Tibial nerve (tissue), 4 donors: ENCODE results near the gene RSPO1. TPM values are rescaled to one million over a fixed set of nuclear protein-coding genes. Genes with fewer than 3 reads are reported as not detected.

Experiments
- DNase-seq, 2 donors: peaks; one replicate each; pipeline ENCODE4 v3.0.0-alpha.2; 2019; ENCODE audit warnings: low spot score in 2 of 2
- H3K27ac ChIP-seq, 4 donors: fragments of 200-600 bp; sonication (generic) in 3 of 4; one replicate each; pipeline ENCODE4 v1.5.1; 2017 to 2019; ENCODE audit warnings: mild to moderate bottlenecking in 1 of 4
- H3K27me3 ChIP-seq, 2 donors: fragments of 200-600 bp; sonication (generic) in 1 of 2; one replicate each; pipeline versions ENCODE4 v1.5.1 to v1.6.0; 2017 to 2019
- H3K36me3 ChIP-seq, 3 donors: fragments of 200-600 bp; sonication (generic); one replicate each; pipeline ENCODE4 v1.5.1; 2018 to 2019
- H3K4me1 ChIP-seq, 4 donors: fragments of 200-600 bp; sonication (generic) in 3 of 4; one replicate each; pipeline ENCODE4 v1.5.1; 2017 to 2019
- H3K4me3 ChIP-seq, 4 donors: fragments of 200-600 bp; sonication (generic) in 3 of 4; one replicate each; pipeline ENCODE4 v1.5.1; 2017 to 2019; ENCODE audit warnings: mild to moderate bottlenecking in 1 of 4, moderate library complexity in 1 of 4
- H3K9me3 ChIP-seq, 4 donors: fragments of 200-600 bp; sonication (generic) in 3 of 4; one replicate each; pipeline ENCODE4 v1.5.1; 2017 to 2019
- EP300 ChIP-seq, 2 donors: sonication (generic); formaldehyde crosslinking; IDR thresholded peaks; one replicate each; pipeline ENCODE4 v1.6.1; 2017; ENCODE audit warnings: antibody characterized with exemption in 2 of 2, mild to moderate bottlenecking in 1 of 2
- POLR2A ChIP-seq, 2 donors: fragments of 450-650 bp; IDR thresholded peaks; one replicate each; pipeline ENCODE4 v1.6.1; 2017; ENCODE audit warnings: antibody characterized with exemption in 2 of 2, mild to moderate bottlenecking in 2 of 2, moderate library complexity in 2 of 2
- WGBS, 2 donors: methylation state at CpG; one replicate each; pipeline ENCODE4 v1.1.5; 2018; 5-methylcytosine and 5-hydroxymethylcytosine counted together
- total RNA-seq, 4 donors: library from RNA; depleted of rRNA; stranded (reverse); fragments of >200 nt; gene quantifications; one replicate each; pipeline ENCODE4 v1.1.0, GENCODE V29; 2016
- TF ChIP-seq, protein P1 (sequence below), 5 experiments: fragments of 200-600 bp in 3 of 5; fragments of 450-650 bp in 2 of 5; sonication (generic) in 3 of 5; IDR thresholded peaks; one replicate each; pipeline ENCODE4 v1.5.1; 2016 to 2019; ENCODE audit warnings: antibody characterized with exemption in 5 of 5, mild to moderate bottlenecking in 3 of 5, moderate library complexity in 2 of 5

RSPO1 gene
- total RNA-seq, 4 donors from 2014 or later: 0.20 to 0.21 TPM; not detected in 2

DNA sequence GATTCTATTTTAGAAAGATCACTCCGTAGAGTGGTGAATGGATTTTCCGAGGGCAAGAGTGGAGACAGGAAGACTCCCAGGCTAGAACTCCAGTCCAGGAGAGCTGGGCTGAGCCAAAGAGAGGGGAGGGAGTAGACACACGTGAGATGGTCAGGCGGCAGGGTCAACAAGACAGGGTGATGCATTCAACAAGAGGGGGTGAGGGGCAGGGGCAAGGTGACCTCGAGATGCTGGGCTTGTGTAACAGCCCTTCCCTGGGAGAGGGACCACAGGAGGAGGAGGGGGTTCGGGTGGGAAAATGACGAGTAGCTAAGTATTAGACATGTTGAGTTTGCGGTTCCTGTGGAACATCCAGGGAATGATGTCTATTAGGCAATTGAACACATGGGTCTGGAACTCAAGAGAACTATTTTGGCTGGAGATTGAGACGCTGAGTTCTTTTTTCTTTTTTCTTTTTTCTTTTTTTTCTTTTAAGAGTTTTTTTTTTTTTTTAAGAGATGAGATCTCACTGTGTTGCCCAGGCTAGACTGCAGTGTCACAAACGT lies 13.3 kb downstream of the RSPO1 start:
- DNase-seq: no peak
- no peak overlapping the region for H3K27ac ChIP-seq
- no peaks in the 10 kb centered on the region for H3K36me3 ChIP-seq
- no peaks in the 10 kb centered on the region for H3K4me1 ChIP-seq
- H3K4me3 ChIP-seq: no peak overlapping the region
- TF ChIP-seq POLR2A (IDR thresholded peaks at IDR 0.05): no peak
- TF ChIP-seq EP300 (IDR thresholded peaks at IDR 0.05): no peak
- TF ChIP-seq, protein P1, sequence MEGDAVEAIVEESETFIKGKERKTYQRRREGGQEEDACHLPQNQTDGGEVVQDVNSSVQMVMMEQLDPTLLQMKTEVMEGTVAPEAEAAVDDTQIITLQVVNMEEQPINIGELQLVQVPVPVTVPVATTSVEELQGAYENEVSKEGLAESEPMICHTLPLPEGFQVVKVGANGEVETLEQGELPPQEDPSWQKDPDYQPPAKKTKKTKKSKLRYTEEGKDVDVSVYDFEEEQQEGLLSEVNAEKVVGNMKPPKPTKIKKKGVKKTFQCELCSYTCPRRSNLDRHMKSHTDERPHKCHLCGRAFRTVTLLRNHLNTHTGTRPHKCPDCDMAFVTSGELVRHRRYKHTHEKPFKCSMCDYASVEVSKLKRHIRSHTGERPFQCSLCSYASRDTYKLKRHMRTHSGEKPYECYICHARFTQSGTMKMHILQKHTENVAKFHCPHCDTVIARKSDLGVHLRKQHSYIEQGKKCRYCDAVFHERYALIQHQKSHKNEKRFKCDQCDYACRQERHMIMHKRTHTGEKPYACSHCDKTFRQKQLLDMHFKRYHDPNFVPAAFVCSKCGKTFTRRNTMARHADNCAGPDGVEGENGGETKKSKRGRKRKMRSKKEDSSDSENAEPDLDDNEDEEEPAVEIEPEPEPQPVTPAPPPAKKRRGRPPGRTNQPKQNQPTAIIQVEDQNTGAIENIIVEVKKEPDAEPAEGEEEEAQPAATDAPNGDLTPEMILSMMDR (IDR thresholded peaks at IDR 0.05): no peak
- no peaks in the 10 kb centered on the region for H3K9me3 ChIP-seq
- H3K27me3 ChIP-seq: peaks cover 0 to 66% of the 10 kb centered on the region in 2 donors
- WGBS, 2 donors: 59 to 60% methylated on average over 10 of the region's 10 CpGs

DNA sequence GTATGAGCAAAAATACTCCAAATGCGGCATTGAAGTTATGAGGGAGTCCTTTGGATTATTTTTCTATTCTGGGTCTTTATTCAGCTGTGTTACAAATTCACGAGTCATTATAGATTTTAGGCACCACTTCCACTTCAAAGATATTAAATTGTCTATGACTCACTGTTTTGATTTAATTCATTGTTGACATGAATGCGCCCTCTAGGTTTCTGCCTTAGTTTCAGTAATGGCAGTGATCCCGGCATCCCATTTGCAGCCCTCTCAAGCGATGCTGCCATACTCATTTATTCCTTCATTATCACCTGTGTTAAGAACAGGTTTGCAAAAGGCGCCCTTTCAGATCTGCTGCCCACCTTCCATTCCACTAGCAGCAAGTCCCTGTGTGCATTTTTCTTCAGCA lies 14.0 kb downstream of the RSPO1 start:
- Histone ChIP-seq H3K4me3 (no peak overlapping the region), H3K4me1 (no peaks in the 10 kb centered on the region), H3K36me3 (no peaks in the 10 kb centered on the region), H3K9me3 (no peaks in the 10 kb centered on the region), H3K27ac (no peak overlapping the region), H3K27me3 (peaks cover 0 to 66% of the 10 kb centered on the region in 2 donors)
- no peak for DNase-seq
- WGBS, 2 donors: 81 to 83% methylated on average over 6 of the region's 6 CpGs
- TF ChIP-seq POLR2A (IDR thresholded peaks at IDR 0.05) (no peak), EP300 (IDR thresholded peaks at IDR 0.05) (no peak)
- TF ChIP-seq, protein P1 (IDR thresholded peaks at IDR 0.05): no peak

DNA sequence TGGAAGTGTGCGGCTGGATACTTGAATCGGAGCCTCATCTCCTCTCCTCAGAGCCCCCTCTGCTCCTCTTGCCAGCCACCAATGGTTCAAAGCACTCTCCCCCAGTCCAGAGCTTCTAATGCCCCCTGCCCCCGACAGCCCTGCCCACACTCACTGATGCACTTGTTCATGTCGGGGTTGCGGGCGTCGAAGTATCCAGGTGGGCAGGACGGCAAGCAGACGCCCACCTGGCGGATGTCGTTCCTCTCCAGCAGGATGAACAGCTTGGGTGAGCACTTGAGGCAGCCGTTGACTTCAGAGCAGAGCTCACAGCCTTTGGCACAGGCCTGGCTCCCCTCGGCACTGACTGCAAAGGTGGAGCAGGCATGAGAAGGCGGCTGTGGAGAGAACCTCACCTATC lies 18.4 kb downstream of the RSPO1 start:
- H3K4me1 ChIP-seq: no peaks in the 10 kb centered on the region
- peaks cover 0 to 54% of the 10 kb centered on the region in 2 donors for H3K27me3 ChIP-seq
- no peaks in the 10 kb centered on the region for H3K36me3 ChIP-seq
- no peak overlapping the region for H3K4me3 ChIP-seq
- 69 to 80% methylated on average over 10 to 14 of the region's 14 CpGs for whole genome bisulfite sequencing, 2 donors
- no peak for DNase-seq
- H3K27ac ChIP-seq: no peak overlapping the region
- TF ChIP-seq, protein P1 (IDR thresholded peaks at IDR 0.05): no peak
- TF ChIP-seq POLR2A (IDR thresholded peaks at IDR 0.05) (no peak), EP300 (IDR thresholded peaks at IDR 0.05) (no peak)
- H3K9me3 ChIP-seq: no peaks in the 10 kb centered on the region

DNA sequence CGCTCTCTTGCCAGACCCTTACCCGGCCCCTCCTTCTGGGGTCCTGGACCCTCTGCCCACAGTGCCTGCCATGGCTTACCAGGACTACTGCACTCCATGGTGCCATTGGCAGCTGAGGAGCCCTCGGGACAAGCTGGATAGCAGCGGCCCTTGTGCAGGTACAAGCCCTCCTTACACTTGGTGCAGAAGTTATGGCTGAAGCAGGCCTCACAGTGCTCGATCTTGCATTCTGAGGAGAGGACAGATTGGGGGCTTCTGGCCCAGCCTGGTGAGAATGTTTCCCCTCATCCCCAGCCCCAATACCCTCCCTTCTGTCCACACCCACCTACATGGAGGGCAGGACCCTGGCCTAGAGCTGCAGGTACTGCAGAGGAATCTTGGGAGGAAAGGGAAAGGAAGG lies 20.6 kb downstream of the RSPO1 start:
- TF ChIP-seq, protein P1 (IDR thresholded peaks at IDR 0.05): no peak
- TF ChIP-seq EP300 (IDR thresholded peaks at IDR 0.05): no peak
- TF ChIP-seq POLR2A (IDR thresholded peaks at IDR 0.05): no peak
- Histone ChIP-seq H3K36me3 (no peaks in the 10 kb centered on the region), H3K4me3 (no peak overlapping the region), H3K4me1 (no peaks in the 10 kb centered on the region), H3K27me3 (peaks cover 0 to 38% of the 10 kb centered on the region in 2 donors), H3K27ac (no peak overlapping the region), H3K9me3 (no peaks in the 10 kb centered on the region)
- no peak for DNase-seq
- WGBS, 2 donors: 77% methylated on average over 5 of the region's 5 CpGs

DNA sequence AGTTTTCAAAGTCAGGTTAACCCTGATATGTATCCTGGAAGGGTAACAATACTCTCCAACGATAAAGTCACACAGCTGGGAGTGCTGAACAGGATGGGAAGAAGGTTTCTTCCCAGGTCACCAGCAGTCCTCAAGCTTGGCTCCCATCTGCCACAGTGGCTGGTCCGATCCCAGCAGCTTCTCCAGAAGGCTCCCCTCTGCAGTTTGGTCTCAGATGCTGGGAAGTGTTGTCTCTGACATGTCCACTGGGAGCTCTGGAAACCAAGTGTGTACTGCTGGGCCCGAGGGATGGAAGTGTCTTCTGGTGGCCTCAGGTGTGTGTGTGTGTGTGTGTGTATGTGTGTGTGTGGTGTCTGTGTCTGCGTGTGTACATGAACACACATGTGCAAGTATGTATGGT lies 22.5 kb downstream of the RSPO1 start:
- WGBS, 2 donors: 60 to 67% methylated on average over 4 of the region's 4 CpGs
- Histone ChIP-seq H3K27me3 (peaks cover 0 to 36% of the 10 kb centered on the region in 2 donors), H3K9me3 (no peaks in the 10 kb centered on the region), H3K4me3 (no peak overlapping the region), H3K27ac (no peak overlapping the region), H3K36me3 (no peaks in the 10 kb centered on the region), H3K4me1 (no peaks in the 10 kb centered on the region)
- TF ChIP-seq, protein P1 (IDR thresholded peaks at IDR 0.05): no peak
- TF ChIP-seq EP300 (IDR thresholded peaks at IDR 0.05) (no peak), POLR2A (IDR thresholded peaks at IDR 0.05) (no peak)
- DNase-seq: no peak
